Activated naive CD4-positive, alpha-beta T cell treated with anti-CD3 and anti-CD28 coated beads, Interleukin-2, amount 10 ng/mL, durations not matched to agents 7 days and 5 days (primary cell): ENCODE data around the gene ESR2.
"Not testable (repeated sequence)": the region's sequence is repeated elsewhere in the genome, so short reads cannot be mapped to it uniquely, and the experiment has no call there.

Source experiments
- CTCF ChIA-PET: fragments of 350-600 bp; sonication (Branson Sonifier 250); formaldehyde crosslinking; loops from one replicate; lab custom pipeline; 2021; ENCODE audit warnings: antibody characterized with exemption; lab: Charles Lee
- DNase-seq: peaks from one replicate; pipeline ENCODE4 v3.0.0-alpha.2; 2020
- H3K27ac Mint-ChIP-seq: one replicate; pipeline ENCODE4 v1.8.0; 2021; ENCODE audit warnings: mild to moderate bottlenecking, moderate library complexity, mixed read lengths
- H3K27me3 Mint-ChIP-seq: one replicate; pipeline ENCODE4 v1.8.0; 2021; ENCODE audit warnings: mild to moderate bottlenecking, mixed read lengths
- H3K36me3 Mint-ChIP-seq: one replicate; pipeline ENCODE4 v1.8.0; 2021; ENCODE audit warnings: mixed read lengths
- H3K4me1 Mint-ChIP-seq: one replicate; pipeline ENCODE4 v1.8.0; 2021; ENCODE audit warnings: mixed read lengths
- H3K4me3 Mint-ChIP-seq: one replicate; pipeline ENCODE4 v1.8.0; 2021; ENCODE audit warnings: mild to moderate bottlenecking, moderate library complexity, mixed read lengths
- H3K9me3 Mint-ChIP-seq: one replicate; pipeline ENCODE4 v1.8.0; 2021; ENCODE audit warnings: mixed read lengths

Gene ESR2

DNA sequence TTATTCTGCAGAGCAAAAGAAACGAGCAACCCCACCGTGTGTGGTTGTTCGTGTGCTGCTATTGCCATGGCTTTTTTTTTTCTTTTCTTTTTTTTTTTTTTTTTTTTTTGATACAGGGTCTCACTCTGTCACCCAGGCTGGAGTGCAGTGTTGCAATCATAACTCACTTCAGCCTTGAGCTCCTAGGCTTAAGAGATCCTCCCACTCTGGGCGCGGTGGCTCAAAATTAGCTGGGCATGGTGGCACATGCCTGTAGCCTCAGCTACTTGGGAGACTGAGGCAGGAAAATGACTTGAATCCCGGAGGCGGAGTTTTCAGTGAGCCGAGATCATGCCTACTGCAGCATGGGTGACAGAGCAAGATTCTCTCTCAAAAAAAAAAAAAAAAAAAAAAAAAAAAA lies 144.2 kb downstream of the ESR2 start:
- CTCF ChIA-PET, result no interaction called here
- DNase-seq, result no peak
- no peaks in the 10 kb centered on the region for H3K9me3 Mint-ChIP-seq
- no peak overlapping the region for H3K27ac Mint-ChIP-seq
- no peaks in the 10 kb centered on the region for H3K27me3 Mint-ChIP-seq
- peaks cover 50% of the 10 kb centered on the region for H3K36me3 Mint-ChIP-seq
- H3K4me1 Mint-ChIP-seq, result no peaks in the 10 kb centered on the region
- no peak overlapping the region for H3K4me3 Mint-ChIP-seq

DNA sequence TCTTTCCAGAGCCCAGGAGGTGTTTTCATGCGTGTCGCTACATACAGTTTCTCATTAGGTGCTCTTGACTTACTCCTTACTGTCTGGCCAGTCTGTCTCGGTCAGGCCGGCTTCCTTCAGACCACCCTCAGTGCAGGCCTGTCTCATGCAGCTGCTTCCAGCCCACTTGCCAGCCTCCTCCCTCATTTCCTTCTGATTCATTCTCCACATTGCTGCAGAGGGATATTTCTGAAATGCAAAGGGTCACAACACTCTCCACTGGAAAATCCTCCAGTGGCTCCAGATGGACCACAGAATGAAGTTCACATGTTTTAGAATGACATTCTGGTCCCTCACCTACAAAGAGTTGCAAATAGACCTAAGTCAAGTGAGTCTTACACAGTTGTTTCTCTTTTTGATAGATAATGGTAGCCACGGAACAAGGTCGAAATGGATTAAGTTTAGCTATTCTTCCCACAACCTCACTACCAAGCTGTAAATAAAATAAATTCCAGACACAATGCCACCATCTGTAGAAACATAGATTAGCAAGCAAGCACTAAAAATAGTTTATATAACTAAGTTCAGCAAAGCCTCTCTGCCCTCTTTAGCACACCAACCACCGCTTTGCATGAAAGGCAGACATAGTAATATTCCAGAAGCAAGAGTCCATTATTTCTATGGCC lies 146.9 kb downstream of the ESR2 start:
- DNase-seq, result no peak
- no peak overlapping the region for H3K27ac Mint-ChIP-seq
- H3K4me3 Mint-ChIP-seq, result no peak overlapping the region
- CTCF ChIA-PET, result no interaction called here
- H3K27me3 Mint-ChIP-seq, result no peaks in the 10 kb centered on the region
- no peaks in the 10 kb centered on the region for H3K4me1 Mint-ChIP-seq
- H3K9me3 Mint-ChIP-seq, result no peaks in the 10 kb centered on the region
- H3K36me3 Mint-ChIP-seq, result peaks cover 45% of the 10 kb centered on the region

DNA sequence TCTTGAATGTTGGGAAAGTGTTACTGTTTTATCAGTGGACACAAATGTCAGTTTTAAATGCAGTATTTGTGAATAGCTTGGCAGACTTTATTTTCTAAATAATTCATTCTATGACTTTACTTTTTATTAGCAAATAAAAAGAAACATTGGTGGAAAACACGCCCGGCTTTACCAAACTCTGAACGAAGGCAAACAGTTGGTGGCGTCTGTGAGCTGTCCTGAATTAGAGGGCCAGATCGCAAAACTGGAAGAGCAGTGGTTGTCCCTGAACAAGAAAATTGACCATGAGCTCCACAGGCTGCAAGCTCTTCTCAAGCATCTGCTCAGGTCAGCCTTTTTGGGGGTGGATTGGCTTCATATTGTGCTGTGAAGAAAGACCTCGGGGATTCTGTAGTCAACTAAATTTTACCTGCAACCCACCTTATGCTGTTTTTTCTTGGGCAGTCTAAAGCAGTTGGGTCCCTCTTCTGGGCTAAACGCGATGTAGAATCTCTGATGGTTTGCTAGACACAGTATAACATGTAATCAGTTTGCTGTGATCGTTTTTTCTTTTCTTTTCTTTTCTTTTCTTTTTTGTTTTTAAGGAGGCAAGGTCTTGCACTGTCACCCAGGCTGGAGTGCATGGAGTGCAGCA lies 156.4 kb downstream of the ESR2 start:
- peak overlapping the region; percentile 19 for H3K27ac Mint-ChIP-seq
- H3K36me3 Mint-ChIP-seq, result peaks cover 41% of the 10 kb centered on the region
- H3K4me1 Mint-ChIP-seq, result no peaks in the 10 kb centered on the region
- DNase-seq, result no peak
- no peaks in the 10 kb centered on the region for H3K27me3 Mint-ChIP-seq
- no peaks in the 10 kb centered on the region for H3K9me3 Mint-ChIP-seq
- CTCF ChIA-PET, result interaction anchor here (0.6 to 1.6 kb wide), 3 partner anchors 8 to 219 kb away, joined by 3 to 5 read pairs (median 3); partner anchors contain the start of gene ESR2
- H3K4me3 Mint-ChIP-seq, result no peak overlapping the region

DNA sequence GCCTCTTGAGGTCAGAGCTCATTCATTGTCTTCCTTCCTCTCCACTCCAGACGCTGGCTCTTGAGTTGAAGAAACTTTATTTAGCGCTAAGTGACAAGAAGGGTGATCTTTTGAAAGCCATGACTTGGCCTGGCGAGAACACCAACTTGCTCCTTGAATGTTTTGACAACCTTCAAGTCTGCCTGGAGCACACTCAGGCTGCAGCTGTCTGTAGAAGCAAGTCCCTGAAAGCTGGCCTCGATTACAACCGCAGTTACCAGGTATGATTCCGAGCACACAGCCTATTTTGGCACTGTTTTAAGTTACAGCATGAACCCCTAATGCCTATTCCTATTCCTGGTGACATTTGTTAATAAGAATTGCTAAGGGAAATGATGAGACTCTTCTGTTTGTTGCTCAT lies 167.6 kb downstream of the ESR2 start:
- CTCF ChIA-PET, result no interaction called here

DNA sequence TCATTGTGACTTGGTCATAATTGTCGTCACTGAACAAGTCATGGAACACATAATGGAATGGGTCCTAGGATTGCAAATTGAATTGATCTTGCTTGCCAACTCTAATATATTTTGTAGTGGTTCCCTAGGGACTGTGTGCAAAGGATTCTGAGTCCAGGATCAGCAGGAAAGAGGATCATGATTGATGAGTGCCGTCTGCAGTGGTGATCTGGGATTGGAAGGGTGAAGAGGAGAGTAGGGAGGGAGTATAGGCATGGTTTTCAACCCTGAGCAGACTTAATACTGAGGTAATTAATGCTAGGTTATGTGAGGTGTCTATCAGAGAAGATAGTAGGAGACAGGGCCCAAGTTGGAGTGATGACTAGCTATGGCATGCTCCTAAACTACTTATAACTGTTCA lies 168.9 kb downstream of the ESR2 start:
- CTCF ChIA-PET, result no interaction called here
- Mint-ChIP-seq H3K27me3 (no peaks in the 10 kb centered on the region), H3K4me1 (no peaks in the 10 kb centered on the region), H3K27ac (no peak overlapping the region), H3K36me3 (peaks cover 58% of the 10 kb centered on the region), H3K9me3 (no peaks in the 10 kb centered on the region), H3K4me3 (no peak overlapping the region)
- DNase-seq, result no peak

More for the DNA sequence above, 167.6 kb downstream of the ESR2 start:
- no peaks in the 10 kb centered on the region for H3K27me3 Mint-ChIP-seq
- no peak for DNase-seq
- no peaks in the 10 kb centered on the region for H3K9me3 Mint-ChIP-seq
- no peak overlapping the region for H3K4me3 Mint-ChIP-seq
- no peaks in the 10 kb centered on the region for H3K4me1 Mint-ChIP-seq
- peaks cover 61% of the 10 kb centered on the region for H3K36me3 Mint-ChIP-seq
- no peak overlapping the region for H3K27ac Mint-ChIP-seq

DNA sequence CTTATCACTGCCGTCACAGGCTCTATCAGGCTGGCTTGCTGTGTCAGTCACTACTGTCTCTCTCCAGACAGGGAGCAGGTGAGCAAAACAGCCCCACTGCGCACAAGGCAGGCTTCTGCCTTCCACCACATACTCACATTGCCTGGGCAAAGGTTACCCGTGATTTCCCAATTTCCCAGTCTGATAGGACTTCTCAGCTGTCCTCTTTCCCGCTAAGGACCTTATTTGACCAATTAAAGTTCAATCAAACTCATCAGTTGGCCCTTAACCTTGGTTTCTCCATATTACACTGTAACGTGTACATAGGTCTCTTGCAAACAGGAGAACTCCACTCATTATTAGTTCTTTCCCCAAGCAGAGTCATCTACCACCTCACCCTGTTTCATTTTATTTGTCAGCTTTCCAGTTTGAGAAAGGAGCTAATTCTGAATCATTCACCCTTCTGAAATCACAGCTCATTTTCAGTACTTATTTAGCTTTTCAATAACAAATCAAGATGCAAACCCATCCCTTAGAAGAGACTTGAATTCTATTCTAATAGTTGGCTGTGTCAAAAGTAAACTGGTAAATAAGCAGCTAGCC lies 170.8 kb downstream of the ESR2 start:
- Mint-ChIP-seq H3K9me3 (no peaks in the 10 kb centered on the region), H3K36me3 (peaks cover 62% of the 10 kb centered on the region), H3K4me1 (no peaks in the 10 kb centered on the region), H3K27ac (peak overlapping the region; percentile 49), H3K27me3 (no peaks in the 10 kb centered on the region), H3K4me3 (no peak overlapping the region)
- DNase-seq, result no peak
- CTCF ChIA-PET, result no interaction called here

DNA sequence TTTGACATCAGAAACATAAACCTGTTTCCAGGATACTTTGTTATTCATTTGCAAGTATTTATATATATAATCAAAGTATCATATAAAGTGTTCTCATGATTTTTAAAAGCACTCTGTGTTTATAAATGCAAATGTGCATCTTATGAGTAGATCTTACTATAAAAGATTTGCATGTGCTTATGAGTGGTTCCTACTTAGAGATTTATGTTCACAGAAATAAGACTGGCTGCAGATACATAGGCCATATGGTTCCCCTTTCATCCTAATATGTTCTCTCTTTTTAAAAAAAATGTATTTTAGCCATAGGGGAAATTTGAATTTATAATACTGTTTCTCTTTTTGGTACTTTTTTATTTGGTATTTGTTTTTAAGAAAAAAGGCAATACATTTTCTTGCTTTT lies 174.2 kb downstream of the ESR2 start:
- Mint-ChIP-seq H3K27ac (no peak overlapping the region), H3K4me1 (no peaks in the 10 kb centered on the region)

DNA sequence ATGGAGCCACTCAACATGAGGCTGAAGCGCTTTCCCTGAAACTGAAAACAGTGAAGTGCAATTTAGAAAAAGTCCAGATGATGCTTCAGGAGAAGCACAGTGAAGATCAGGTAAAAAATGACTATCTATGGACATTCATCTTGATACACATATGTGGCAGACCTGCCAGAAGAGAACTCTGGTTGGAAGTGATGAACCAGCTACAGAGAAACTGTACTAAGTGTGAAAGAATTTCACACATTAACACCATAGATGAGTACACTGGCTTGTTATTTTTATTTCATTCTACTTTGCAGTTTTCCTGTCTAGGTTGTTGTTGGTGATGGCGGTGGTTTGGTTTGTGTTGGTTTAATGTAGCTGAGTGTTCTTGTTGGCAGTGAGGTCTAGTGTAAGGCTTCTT lies 174.7 kb downstream of the ESR2 start:
- no peak overlapping the region for H3K4me3 Mint-ChIP-seq
- H3K27me3 Mint-ChIP-seq, result no peaks in the 10 kb centered on the region
- H3K36me3 Mint-ChIP-seq, result peaks cover 59% of the 10 kb centered on the region
- peaks cover 2% of the 10 kb centered on the region for H3K4me1 Mint-ChIP-seq
- CTCF ChIA-PET, result interaction anchor here (0.7 kb wide), 1 partner anchor 110 kb away, joined by 3 read pairs; no protein-coding TSS in a partner anchor
- no peaks in the 10 kb centered on the region for H3K9me3 Mint-ChIP-seq
- no peak overlapping the region for H3K27ac Mint-ChIP-seq
- DNase-seq, result no peak

More for the DNA sequence above, 174.2 kb downstream of the ESR2 start:
- H3K4me3 Mint-ChIP-seq, result no peak overlapping the region
- no peaks in the 10 kb centered on the region for H3K27me3 Mint-ChIP-seq
- DNase-seq, result no peak
- H3K9me3 Mint-ChIP-seq, result no peaks in the 10 kb centered on the region
- CTCF ChIA-PET, result interaction anchor here (0.7 kb wide), 1 partner anchor 110 kb away, joined by 3 read pairs; no protein-coding TSS in a partner anchor
- peaks cover 55% of the 10 kb centered on the region for H3K36me3 Mint-ChIP-seq

DNA sequence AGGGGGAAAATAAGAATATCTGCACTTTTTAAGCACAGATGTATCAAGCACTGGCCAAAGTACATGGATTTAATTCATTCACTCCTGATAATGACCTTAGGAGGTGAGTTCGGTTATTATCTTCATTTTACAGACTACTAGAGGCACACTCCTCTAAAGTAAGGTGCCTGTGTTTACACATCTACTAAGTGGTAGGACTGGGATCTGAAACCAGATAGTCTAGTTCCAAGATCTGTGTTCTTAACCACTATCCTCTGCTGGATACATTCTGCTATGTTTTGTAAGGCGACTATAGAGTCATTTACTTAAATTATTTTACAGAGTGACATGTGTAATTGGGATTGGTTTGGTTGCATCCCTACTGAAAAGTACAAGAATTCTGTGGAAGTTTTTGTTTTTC lies 175.3 kb downstream of the ESR2 start:
- Mint-ChIP-seq H3K4me1 (peaks cover 7% of the 10 kb centered on the region), H3K27me3 (no peaks in the 10 kb centered on the region), H3K9me3 (no peaks in the 10 kb centered on the region), H3K4me3 (no peak overlapping the region), H3K36me3 (peaks cover 64% of the 10 kb centered on the region), H3K27ac (no peak overlapping the region)
- DNase-seq, result no peak
- CTCF ChIA-PET, result no interaction called here

DNA sequence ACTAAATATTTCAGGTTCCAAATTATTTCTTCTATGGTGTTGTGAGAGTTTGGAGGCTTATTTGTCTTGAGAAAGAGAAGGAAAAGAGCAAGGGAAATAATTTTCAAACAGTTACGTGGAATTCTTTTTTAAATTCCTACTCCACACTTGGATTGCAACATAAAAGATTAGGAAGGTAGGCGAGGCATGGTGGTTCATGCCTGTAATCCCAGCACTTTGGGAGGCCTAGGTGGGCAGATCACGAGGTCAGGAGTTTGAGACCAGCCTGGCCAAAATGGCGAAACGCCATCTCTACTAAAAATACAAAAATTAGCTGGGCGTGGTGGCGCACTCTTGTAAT lies 175.8 kb downstream of the ESR2 start:
- H3K4me3 Mint-ChIP-seq, H3K27ac Mint-ChIP-seq, H3K27me3 Mint-ChIP-seq, DNase-seq, H3K4me1 Mint-ChIP-seq, CTCF ChIA-PET, H3K9me3 Mint-ChIP-seq: not testable (repeated sequence)
- H3K36me3 Mint-ChIP-seq, result peaks cover 65% of the 10 kb centered on the region

DNA sequence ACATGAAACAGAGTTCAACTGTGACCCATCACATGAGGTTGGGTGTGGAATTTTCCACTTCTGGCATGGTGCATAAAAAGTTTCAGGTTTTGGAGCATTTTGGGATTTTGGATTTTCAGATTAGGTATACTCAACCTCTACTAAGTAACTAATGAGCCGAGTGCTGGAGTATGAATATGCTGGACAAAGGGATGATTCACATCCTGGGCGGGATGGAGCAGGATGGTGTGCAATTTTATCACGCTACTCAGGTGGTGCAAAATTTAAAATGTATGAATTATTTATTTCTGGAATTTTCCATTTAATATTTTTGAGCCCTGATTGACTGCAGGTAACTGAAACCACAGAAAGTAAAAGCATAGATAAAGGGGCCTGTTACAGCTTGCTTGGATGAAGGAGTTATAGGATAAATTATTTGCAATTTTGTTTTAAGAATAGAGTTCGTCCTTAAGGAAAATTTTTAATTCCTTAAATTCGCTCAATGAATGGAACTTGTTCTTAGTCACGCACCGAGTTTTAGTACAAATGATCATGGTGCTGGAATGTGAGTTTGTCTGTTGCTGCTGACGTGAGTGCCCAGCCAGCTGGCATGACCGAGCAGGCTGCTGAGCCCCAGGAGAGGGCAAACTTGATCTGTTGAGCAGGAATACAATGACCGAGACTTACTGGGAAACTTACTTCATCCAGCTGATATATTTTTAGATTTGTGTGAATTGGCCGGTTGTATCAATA lies 176.3 kb downstream of the ESR2 start:
- Mint-ChIP-seq H3K4me1 (peaks cover 10% of the 10 kb centered on the region), H3K4me3 (no peak overlapping the region), H3K36me3 (peaks cover 65% of the 10 kb centered on the region), H3K27me3 (no peaks in the 10 kb centered on the region), H3K27ac (no peak overlapping the region), H3K9me3 (no peaks in the 10 kb centered on the region)
- no peak for DNase-seq
- CTCF ChIA-PET, result no interaction called here

DNA sequence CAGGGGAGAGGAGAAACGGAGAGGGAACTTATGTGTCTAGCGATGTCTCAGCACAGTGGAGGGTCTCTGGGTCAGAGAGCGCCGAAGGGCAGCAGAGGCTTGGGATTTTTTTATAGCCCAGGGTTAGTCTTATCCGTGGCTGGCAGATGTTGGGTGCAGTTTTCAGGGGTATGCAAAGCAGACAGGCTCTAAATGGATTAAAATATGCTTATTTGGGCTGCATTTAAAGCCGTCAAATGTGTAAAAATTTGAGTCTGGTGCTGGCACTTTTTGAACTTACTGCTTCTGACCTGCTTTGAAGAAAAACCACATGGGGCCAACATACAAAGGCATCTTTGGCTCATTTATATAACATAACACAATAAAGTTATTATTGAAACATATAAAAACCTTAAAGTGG lies 178.8 kb downstream of the ESR2 start:
- H3K4me3 Mint-ChIP-seq, result no peak overlapping the region
- no peaks in the 10 kb centered on the region for H3K27me3 Mint-ChIP-seq
- no peak for DNase-seq
- H3K4me1 Mint-ChIP-seq, result peaks cover 10% of the 10 kb centered on the region
- H3K27ac Mint-ChIP-seq, result no peak overlapping the region
- peaks cover 63% of the 10 kb centered on the region for H3K36me3 Mint-ChIP-seq
- CTCF ChIA-PET, result no interaction called here
- H3K9me3 Mint-ChIP-seq, result no peaks in the 10 kb centered on the region

DNA sequence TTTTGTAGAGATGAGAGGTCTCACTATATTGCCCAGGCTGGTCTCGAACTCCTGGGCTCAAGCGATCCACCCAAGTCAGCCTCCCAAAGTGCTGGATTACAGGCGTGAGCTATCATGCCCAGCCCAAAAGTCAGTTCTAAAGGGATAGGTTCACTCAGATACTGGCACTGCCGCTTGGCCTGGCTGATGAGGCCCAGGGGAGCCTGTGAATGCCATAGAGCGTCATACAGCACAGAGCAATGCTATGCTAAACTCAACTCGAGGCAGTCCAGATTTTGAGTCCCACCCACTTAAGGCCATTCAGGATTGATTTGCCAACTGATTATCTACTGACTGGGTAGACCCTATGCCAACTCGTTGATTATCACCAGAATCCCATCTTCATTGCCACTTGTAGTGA lies 179.4 kb downstream of the ESR2 start:
- Mint-ChIP-seq H3K27ac (peak overlapping the region; percentile 24), H3K4me3 (no peak overlapping the region), H3K27me3 (no peaks in the 10 kb centered on the region), H3K4me1 (peaks cover 10% of the 10 kb centered on the region), H3K9me3 (no peaks in the 10 kb centered on the region), H3K36me3 (peaks cover 63% of the 10 kb centered on the region)
- no peak for DNase-seq
- CTCF ChIA-PET, result no interaction called here

DNA sequence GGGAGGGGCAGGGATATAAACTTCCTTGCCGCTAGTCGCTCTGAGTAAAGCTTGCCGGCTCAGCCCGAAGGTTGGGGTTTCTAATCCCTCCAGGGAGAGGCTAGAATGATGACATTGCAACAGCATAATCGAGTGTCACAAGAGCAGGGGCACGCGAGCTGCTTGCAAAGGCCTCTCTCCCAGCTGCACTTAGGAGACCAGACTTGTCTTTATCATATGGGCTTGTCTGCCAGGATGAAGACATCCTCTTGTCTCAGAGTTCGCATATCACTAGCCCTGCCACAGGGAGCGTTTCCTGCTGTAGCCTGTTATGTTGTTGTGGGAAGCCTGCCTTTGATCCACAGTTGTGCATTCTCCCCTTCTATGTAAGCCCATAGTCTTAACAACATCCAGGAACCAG lies 180.0 kb downstream of the ESR2 start:
- CTCF ChIA-PET, result no interaction called here
- peak overlapping the region; percentile 24 for H3K27ac Mint-ChIP-seq
- no peaks in the 10 kb centered on the region for H3K27me3 Mint-ChIP-seq
- peaks cover 10% of the 10 kb centered on the region for H3K4me1 Mint-ChIP-seq
- H3K36me3 Mint-ChIP-seq, result peaks cover 57% of the 10 kb centered on the region
- DNase-seq, result no peak
- H3K4me3 Mint-ChIP-seq, result no peak overlapping the region
- no peaks in the 10 kb centered on the region for H3K9me3 Mint-ChIP-seq
